KMS-11 (cell line): ENCODE measurements around the gene TAF6.
"Not testable (repeated sequence)": the region's sequence is repeated elsewhere in the genome, so short reads cannot be mapped to it uniquely, and the experiment has no call there.

Experiments used
- H2AFZ ChIP-seq: fragments of 200-600 bp; sonication (generic); 2 replicates; pipeline ENCODE4 v1.6.1; 2016; ENCODE audit warnings: antibody characterized with exemption, mixed run types, low read depth
- H3K27ac ChIP-seq: fragments of 200-600 bp; sonication (generic); 2 replicates; pipeline ENCODE4 v1.6.1; 2016; ENCODE audit warnings: mild to moderate bottlenecking, mixed run types
- H3K27me3 ChIP-seq: fragments of 200-600 bp; sonication (generic); 2 replicates; pipeline ENCODE4 v1.6.1; 2017; ENCODE audit warnings: mild to moderate bottlenecking, low read depth, mixed run types, moderate library complexity; ENCODE audit not compliant: insufficient read depth
- H3K36me3 ChIP-seq: fragments of 200-600 bp; sonication (generic); 2 replicates; pipeline ENCODE4 v1.6.1; 2017; ENCODE audit warnings: mild to moderate bottlenecking, mixed run types; ENCODE audit not compliant: insufficient read depth
- H3K4me1 ChIP-seq: fragments of 200-600 bp; sonication (generic); 2 replicates; pipeline ENCODE4 v1.6.1; 2016; ENCODE audit warnings: mild to moderate bottlenecking, low read depth, mixed run types; ENCODE audit not compliant: poor library complexity, severe bottlenecking
- H3K4me2 ChIP-seq: fragments of 200-600 bp; sonication (generic); 2 replicates; pipeline ENCODE4 v1.7.0; 2016; ENCODE audit warnings: mild to moderate bottlenecking, mixed run types
- H3K4me3 ChIP-seq: fragments of 200-600 bp; sonication (generic); IDR thresholded peaks from 2 replicates; pipeline ENCODE4 v1.6.1; 2017; ENCODE audit warnings: low read depth, low read length, mixed read lengths; ENCODE audit not compliant: insufficient read depth
- H3K79me2 ChIP-seq: fragments of 200-600 bp; sonication (generic); 2 replicates; pipeline ENCODE4 v1.6.1; 2016; ENCODE audit warnings: low read depth, mixed run types; ENCODE audit not compliant: insufficient read depth
- H3K9ac ChIP-seq: fragments of 200-600 bp; sonication (generic); 2 replicates; pipeline ENCODE4 v1.6.1; 2016; ENCODE audit warnings: mild to moderate bottlenecking, mixed run types
- H4K20me1 ChIP-seq: fragments of 200-600 bp; sonication (generic); 2 replicates; pipeline ENCODE4 v1.6.1; 2016; ENCODE audit warnings: mild to moderate bottlenecking, mixed run types; ENCODE audit not compliant: insufficient read depth
- CTCF ChIP-seq: fragments of 200-600 bp; sonication (generic); conservative IDR thresholded peaks from 2 replicates; pipeline ENCODE4 v1.6.1; 2017; ENCODE audit warnings: low read depth, mild to moderate bottlenecking, antibody characterized with exemption, low read length, moderate library complexity, mixed read lengths

TAF6 gene

GRCh38 chr7:100132697-100133151 is 13.6 kb upstream of the TAF6 start:
- Histone ChIP-seq H3K27ac (no peak overlapping the region), H3K4me3 (no peak overlapping the region), H2AFZ (no peak overlapping the region), H3K36me3 (no peaks in the 10 kb centered on the region), H3K27me3 (peaks cover 4% of the 10 kb centered on the region; the same call in 1 of the 2 replicates), H4K20me1 (no peaks in the 10 kb centered on the region), H3K79me2 (no peaks in the 10 kb centered on the region), H3K4me2 (no peak overlapping the region; the same call in 1 of the 2 replicates), H3K4me1 (peaks cover 42% of the 10 kb centered on the region), H3K9ac (no peak overlapping the region)
- TF ChIP-seq CTCF: peak; percentile 91

- Histone ChIP-seq H3K79me2 (no peaks in the 10 kb centered on the region), H3K9ac (no peak overlapping the region), H3K4me1 (peaks cover 43% of the 10 kb centered on the region), H3K4me2 (no peak overlapping the region), H3K4me3 (no peak overlapping the region), H3K36me3 (no peaks in the 10 kb centered on the region), H2AFZ (no peak overlapping the region), H3K27ac (no peak overlapping the region), H4K20me1 (no peaks in the 10 kb centered on the region), H3K27me3 (peaks cover 4% of the 10 kb centered on the region; the same call in 1 of the 2 replicates)
- TF ChIP-seq CTCF: no peak
These were observed 13.0 kb upstream of the TAF6 start for GRCh38 chr7:100132126-100132525.

DNA sequence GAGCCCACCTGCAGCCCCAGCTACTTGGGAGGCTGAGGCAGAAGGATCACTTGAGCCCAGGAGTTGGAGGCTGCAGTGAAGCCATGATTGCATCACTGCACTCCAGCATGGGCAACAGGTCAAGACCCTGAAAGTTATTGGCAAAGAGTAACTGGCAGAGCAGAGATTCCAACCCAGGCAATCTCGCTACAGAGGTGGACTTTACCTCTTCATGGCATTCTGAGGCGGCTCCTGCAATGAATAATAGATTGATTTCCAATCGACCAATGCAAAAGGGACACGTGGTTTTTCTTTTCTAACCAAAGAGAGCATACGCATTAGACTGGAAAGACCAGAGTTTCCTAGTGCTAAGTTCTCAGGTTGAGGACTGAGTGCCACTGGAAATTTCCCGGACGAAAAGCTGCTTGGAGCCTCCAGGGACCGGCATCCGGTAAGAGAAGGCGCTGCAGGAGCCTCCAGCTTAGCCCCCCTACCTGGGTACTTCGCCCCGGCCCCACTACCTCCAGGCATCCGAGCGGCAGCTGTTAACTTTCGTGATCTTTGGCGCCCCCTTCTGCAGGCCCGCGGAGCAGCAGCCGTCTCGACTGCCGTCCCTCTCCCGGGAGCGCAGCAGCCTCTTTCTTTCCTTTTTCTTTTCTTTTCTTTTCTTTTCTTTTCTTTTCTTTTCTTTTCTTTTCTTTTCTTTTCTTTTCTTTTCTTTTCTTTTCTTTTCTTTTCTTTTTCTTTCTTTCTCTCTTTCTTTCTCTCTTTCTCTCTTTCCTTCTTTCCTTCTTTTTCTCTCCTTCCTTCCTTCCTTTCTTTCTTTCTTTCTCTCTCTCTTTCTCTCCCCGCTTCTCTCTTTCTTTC is 11.7 kb upstream of the TAF6 start:
- Histone ChIP-seq H3K4me3 (no peak overlapping the region), H3K36me3 (no peaks in the 10 kb centered on the region), H3K27ac (no peak overlapping the region), H3K4me1 (peaks cover 44% of the 10 kb centered on the region), H3K79me2 (0 out of 2 replicates have a peak, but pooled peaks cover under 1% of the 10 kb centered on the region), H4K20me1 (no peaks in the 10 kb centered on the region), H3K9ac (no peak overlapping the region), H3K4me2 (peak overlapping the region; percentile 19; the same call in 1 of the 2 replicates), H2AFZ (peak overlapping the region; percentile 56), H3K27me3 (peaks cover 4% of the 10 kb centered on the region; the same call in 1 of the 2 replicates)
- TF ChIP-seq CTCF: peak; percentile 84

DNA sequence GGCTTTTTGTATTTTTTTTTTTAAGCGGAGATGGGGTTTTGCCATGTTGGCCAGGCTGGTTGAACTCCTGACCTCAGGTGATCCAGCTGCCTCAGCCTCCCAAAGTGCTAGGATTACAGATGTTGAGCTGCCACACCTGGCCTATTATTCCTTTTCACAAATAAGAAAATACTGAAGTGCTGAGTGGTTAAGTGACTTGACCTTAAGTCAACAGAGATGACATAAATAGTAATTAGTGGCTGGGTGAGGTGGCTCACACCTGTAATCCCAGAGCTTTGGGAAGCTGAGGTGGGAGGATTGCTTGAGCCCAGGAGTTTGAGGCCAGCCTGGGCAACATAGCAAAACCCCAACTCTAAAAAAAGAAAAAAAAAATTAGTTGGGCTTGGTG is 11.1 kb upstream of the TAF6 start:
- H4K20me1 ChIP-seq, H3K27ac ChIP-seq, H3K79me2 ChIP-seq, H2AFZ ChIP-seq, H3K36me3 ChIP-seq, H3K9ac ChIP-seq, H3K27me3 ChIP-seq, H3K4me3 ChIP-seq: not testable (repeated sequence)
- Histone ChIP-seq H3K4me1 (peaks cover 51% of the 10 kb centered on the region), H3K4me2 (peak overlapping the region; percentile 19; the same call in 1 of the 2 replicates)

DNA sequence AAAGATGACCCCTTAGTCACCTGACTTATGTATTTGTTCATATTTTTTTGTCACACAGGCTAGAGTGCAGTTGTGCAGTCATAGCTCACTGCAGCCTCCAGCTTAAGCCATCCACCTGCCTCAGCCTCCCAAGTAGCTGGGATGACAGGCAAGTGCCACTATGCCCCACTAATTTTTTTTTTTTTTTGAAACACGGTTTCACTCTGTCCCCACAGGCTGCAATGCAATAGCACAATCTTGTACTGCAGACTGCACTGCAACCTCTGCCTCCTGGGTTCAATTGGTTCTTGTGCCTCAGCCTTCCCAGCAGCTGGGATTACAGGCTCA is 9.4 kb upstream of the TAF6 start:
- Histone ChIP-seq H3K9ac (no peak overlapping the region), H3K4me1 (peaks cover 53% of the 10 kb centered on the region), H3K27me3 (peaks cover 4% of the 10 kb centered on the region; the same call in 1 of the 2 replicates), H3K27ac (no peak overlapping the region), H4K20me1 (no peaks in the 10 kb centered on the region), H2AFZ (peak overlapping the region; percentile 91; the same call in 1 of the 2 replicates), H3K79me2 (0 out of 2 replicates have a peak, but pooled peaks cover 6% of the 10 kb centered on the region), H3K4me3 (no peak overlapping the region), H3K36me3 (no peaks in the 10 kb centered on the region), H3K4me2 (peak overlapping the region; percentile 83; the same call in 1 of the 2 replicates)
- no peak for TF ChIP-seq CTCF
